HuH-7 (cell line): ENCODE results near the gene CGB1.
"Not testable (repeated sequence)": the region's sequence is repeated elsewhere in the genome, so short reads cannot be mapped to it uniquely, and the experiment has no call there.

ENCODE experiments used
- DNase-seq: peaks from one replicate; pipeline ENCODE4 v3.0.0; 2011; ENCODE audit warnings: low spot score

The CGB1 gene

GRCh38 chr19:49057636-49058234 lies 21.0 kb upstream of the CGB1 start, which contains the start of gene CGB7:
Gene CGB7 (minus strand): TSS chr19:49057749. CDS start chr19:49055375, 2,374 bp downstream.
- peak; percentile 85 for DNase-seq

GRCh38 chr19:49056902-49057596 lies 20.4 kb upstream of the CGB1 start:
- DNase-seq = not testable (repeated sequence)

- DNase-seq = peak; percentile 95
Observed at GRCh38 chr19:49056101-49056901, 19.6 kb upstream of the CGB1 start.

GRCh38 chr19:49050376-49051033 lies 13.8 kb upstream of the CGB1 start:
- not testable (repeated sequence) for DNase-seq

- not testable (repeated sequence) for DNase-seq
Observed at GRCh38 chr19:49049834-49050233, 13.1 kb upstream of the CGB1 start.

- DNase-seq = not testable (repeated sequence)
Observed at GRCh38 chr19:49049011-49049410, 12.3 kb upstream of the CGB1 start, which contains the start of gene CGB8. Gene CGB8 (minus strand): TSS chr19:49049111. CDS start chr19:49048739, 372 bp downstream.

GRCh38 chr19:49043548-49043947 lies 6.9 kb upstream of the CGB1 start, which contains the start of gene CGB5:
Gene CGB5 (plus strand): TSS chr19:49043848. CDS start chr19:49044210, 362 bp downstream.
- DNase-seq = not testable (repeated sequence)

GRCh38 chr19:49042666-49043065 lies 6.0 kb upstream of the CGB1 start:
- DNase-seq = not testable (repeated sequence)

GRCh38 chr19:49042177-49042576 lies 5.5 kb upstream of the CGB1 start:
- DNase-seq = no peak

- not testable (repeated sequence) for DNase-seq
Observed at GRCh38 chr19:49039736-49040135, 3.0 kb upstream of the CGB1 start.

- not testable (repeated sequence) for DNase-seq
Observed at GRCh38 chr19:49038557-49039276, 2.0 kb upstream of the CGB1 start.

- not testable (repeated sequence) for DNase-seq
Observed at GRCh38 chr19:49038111-49038510, 1.4 kb upstream of the CGB1 start.

GRCh38 chr19:49031642-49032301 lies 4.9 kb downstream of the CGB1 start, which contains the start of gene CGB2:
Gene CGB2 (plus strand): TSS chr19:49031890. CDS start chr19:49032096, 206 bp downstream.
- DNase-seq = peak; percentile 64

GRCh38 chr19:49030323-49030722 lies 6.4 kb downstream of the CGB1 start:
- not testable (repeated sequence) for DNase-seq

- DNase-seq = not testable (repeated sequence)
Observed at GRCh38 chr19:49029749-49030148, 6.9 kb downstream of the CGB1 start.

- not testable (repeated sequence) for DNase-seq
Observed at GRCh38 chr19:49028686-49029085, 8.0 kb downstream of the CGB1 start.

- DNase-seq = not testable (repeated sequence)
Observed at GRCh38 chr19:49025599-49025998, 11.1 kb downstream of the CGB1 start.

- DNase-seq = not testable (repeated sequence)
Observed at GRCh38 chr19:49025088-49025487, 11.6 kb downstream of the CGB1 start.

GRCh38 chr19:49024233-49024632 lies 12.5 kb downstream of the CGB1 start, which contains the start of gene CGB3:
Gene CGB3 (minus strand): TSS chr19:49024333. CDS start chr19:49023971, 362 bp downstream.
- not testable (repeated sequence) for DNase-seq

- DNase-seq = no peak
Observed at GRCh38 chr19:49022116-49022515, 14.6 kb downstream of the CGB1 start.
